ENCODE measurements around the gene ETS1. TPM values are rescaled to one million over a fixed set of nuclear protein-coding genes. Genes with fewer than 3 reads are reported as not detected.

Gene ETS1
- polyA plus RNA-seq, 2 of the 4 experiments (the other 2 are of a cell fraction): 14.5 to 18.8 TPM

GRCh38 chr11:128497061-128497775 lies 90.1 kb downstream of the ETS1 start:
- ChIA-PET CTCF (interaction anchor here (0.8 to 1.9 kb wide), 4 partner anchors 9 to 207 kb away, joined by 3 to 5 read pairs (median 4); no protein-coding TSS in a partner anchor), POLR2A (interaction anchor here (0.7 to 2.5 kb wide), 5 partner anchors 9 to 30 kb away, joined by 3 to 12 read pairs (median 4); no protein-coding TSS in a partner anchor)
- FAIRE-seq (peak; percentile 94), ATAC-seq (peak; percentile 86 to 88), DNase-seq (ENCODE audit: low read depth in 1 of 2, low spot score in 1 of 2) (peak; percentile 47 to 86)
- H3K9me3 ChIP-seq: no peaks in the 10 kb centered on the region
- TF ChIP-seq MAX (IDR thresholded peaks at IDR 0.05) (peak; percentile 51; the same call in 1 of the 2 replicates), ATOH8 (CRISPR knock-in tag; IDR thresholded peaks at IDR 0.05; ENCODE audit: low read depth) (0 out of 2 replicates have a peak, but pooled peaks have one; percentile 52), CEBPB (IDR thresholded peaks at IDR 0.05) (no peak; a peak in 1 of 4 replicates), HOXB5 (CRISPR knock-in tag; IDR thresholded peaks at IDR 0.05) (0 out of 2 replicates have a peak, but pooled peaks have one; percentile 37), MAFK (IDR thresholded peaks at IDR 0.05; ENCODE audit: partially characterized antibody) (peak; percentile 50), EHF (CRISPR knock-in tag; IDR thresholded peaks at IDR 0.05) (no peak), FOSL2 (IDR thresholded peaks at IDR 0.05) (no peak), FOSL2 (CRISPR knock-in tag; IDR thresholded peaks at IDR 0.05) (peak; percentile 82), JUN (IDR thresholded peaks at IDR 0.05) (peak in 1 of 2 experiments; percentile 42; a peak in 2 of 5 replicates), RAD21 (conservative IDR thresholded peaks at IDR 0.05 in 1 of 2, IDR thresholded peaks at IDR 0.05 in 1 of 2) (peak in 1 of 2 experiments; percentile 1; a peak in 1 of 5 replicates), JUNB (IDR thresholded peaks at IDR 0.05) (peak; percentile 53), REST (IDR thresholded peaks at IDR 0.05) (no peak), EP300 (IDR thresholded peaks at IDR 0.05) (0 out of 5 replicates have a peak, but pooled peaks of 1 of the 2 experiments have one; percentile 35)
- H3K27ac ChIP-seq: peak overlapping the region; percentile 80 to 90
- H3K4me2 ChIP-seq: peak overlapping the region; percentile 85
- peak overlapping the region; percentile 12; the same call in 2 of the 3 replicates for H3K4me3 ChIP-seq
- H3K4me1 ChIP-seq: peaks cover 91% of the 10 kb centered on the region
- WGBS (ENCODE audit: missing lambda C conversion rate): 2% methylated on average over 7 of the region's 7 CpGs

GRCh38 chr11:128496692-128497060 lies 90.7 kb downstream of the ETS1 start:
- ATAC-seq (peak; percentile 77 to 82), DNase-seq (ENCODE audit: low read depth in 1 of 2, low spot score in 1 of 2) (peak; percentile 54 to 65), FAIRE-seq (no peak)
- H3K27ac ChIP-seq: peak overlapping the region; percentile 80 to 90
- ChIA-PET POLR2A (interaction anchor here (0.7 to 2.5 kb wide), 5 partner anchors 10 to 29 kb away, joined by 3 to 12 read pairs (median 4); no protein-coding TSS in a partner anchor), CTCF (interaction anchor here (0.8 to 1.9 kb wide), 3 partner anchors 10 to 206 kb away, joined by 3 to 5 read pairs (median 5); no protein-coding TSS in a partner anchor)
- peak overlapping the region; percentile 9; the same call in 2 of the 3 replicates for H3K4me3 ChIP-seq
- no peaks in the 10 kb centered on the region for H3K9me3 ChIP-seq
- TF ChIP-seq CEBPB (IDR thresholded peaks at IDR 0.05) (peak; percentile 72 to 89; a peak in 3 of 4 replicates), RAD21 (conservative IDR thresholded peaks at IDR 0.05 in 1 of 2, IDR thresholded peaks at IDR 0.05 in 1 of 2) (no peak), FOSL2 (IDR thresholded peaks at IDR 0.05) (peak; percentile 60; the same call in 1 of the 2 replicates), FOSL2 (CRISPR knock-in tag; IDR thresholded peaks at IDR 0.05) (peak; percentile 76), MAFK (IDR thresholded peaks at IDR 0.05; ENCODE audit: partially characterized antibody) (no peak)
- H3K4me2 ChIP-seq: peak overlapping the region; percentile 85
- peaks cover 91% of the 10 kb centered on the region for H3K4me1 ChIP-seq
- WGBS (ENCODE audit: missing lambda C conversion rate): 0% methylated on average over 4 of the region's 4 CpGs

- Histone ChIP-seq H3K9me3 (no peaks in the 10 kb centered on the region), H3K4me1 (peaks cover 91% of the 10 kb centered on the region), H3K27ac (peak overlapping the region; percentile 80 to 90), H3K4me2 (peak overlapping the region; percentile 85), H3K4me3 (peak overlapping the region; percentile 9; the same call in 2 of the 3 replicates)
- DNase-seq (ENCODE audit: low read depth in 1 of 2, low spot score in 1 of 2) (no peak), FAIRE-seq (no peak), ATAC-seq (no peak; a peak in 2 of 6 replicates)
- WGBS (ENCODE audit: missing lambda C conversion rate): 3% methylated on average over 3 of the region's 3 CpGs
- TF ChIP-seq CBX8 (IDR thresholded peaks at IDR 0.05) (no peak), PBX3 (IDR thresholded peaks at IDR 0.05) (no peak), BHLHE40 (IDR thresholded peaks at IDR 0.05; ENCODE audit: low read depth, low read length) (no peak), ELK1 (IDR thresholded peaks at IDR 0.05; ENCODE audit: low read depth, low read length) (no peak), NFE2L2 (conservative IDR thresholded peaks at IDR 0.05; ENCODE audit: low read length) (no peak), ZNF302 (CRISPR knock-in tag; IDR thresholded peaks at IDR 0.05) (no peak), ZFP36 (IDR thresholded peaks at IDR 0.05; ENCODE audit: borderline replicate concordance, partially characterized antibody) (no peak)
- ChIA-PET POLR2A (interaction anchor here (1.3 to 2.5 kb wide), 3 partner anchors 10 to 22 kb away, joined by 4 to 12 read pairs (median 11); no protein-coding TSS in a partner anchor), CTCF (interaction anchor here (1.5 to 1.9 kb wide), 2 partner anchors 12 to 206 kb away, joined by 5 read pairs; no protein-coding TSS in a partner anchor)
Measured at GRCh38 chr11:128496249-128496648, 91.1 kb downstream of the ETS1 start.

Data from A549 (cell line).